Neural progenitor cell (in vitro differentiated cells): ENCODE measurements around the gene ZFPM1.

ENCODE experiments used
- EZH2 ChIP-seq: fragments of 200-600 bp; sonication (generic); IDR thresholded peaks from 2 replicates; pipeline ENCODE4 v1.6.1; 2017; ENCODE audit warnings: antibody characterized with exemption, mild to moderate bottlenecking, moderate library complexity
- EZH2phosphoT487 ChIP-seq: fragments of 200-600 bp; sonication (generic); IDR thresholded peaks from 2 replicates; pipeline ENCODE4 v1.6.1; 2017; ENCODE audit warnings: antibody characterized with exemption

- TF ChIP-seq EZH2phosphoT487: no peak
- no peak for TF ChIP-seq EZH2
Observed at GRCh38 chr16:88500255-88500661, 47.2 kb downstream of the ZFPM1 start.
